HEK293T (cell line): ENCODE data around the gene TXLNB.

Experiments used
- FOXA1 ChIP-seq: fragments of 450-650 bp; IDR thresholded peaks from 2 replicates; pipeline ENCODE4 v1.6.1; 2016; ENCODE audit warnings: mild to moderate bottlenecking
- FOXK2 ChIP-seq: fragments of 450-650 bp; IDR thresholded peaks from 2 replicates; pipeline ENCODE4 v1.6.1; 2016; ENCODE audit warnings: mild to moderate bottlenecking
- SP1 ChIP-seq: fragments of 450-650 bp; IDR thresholded peaks from 2 replicates; pipeline ENCODE4 v1.6.1; 2017
- SUZ12 ChIP-seq: fragments of 450-650 bp; IDR thresholded peaks from 2 replicates; pipeline ENCODE4 v1.6.1; 2016; ENCODE audit warnings: mild to moderate bottlenecking
- TARDBP ChIP-seq: fragments of 450-650 bp; IDR thresholded peaks from 2 replicates; pipeline ENCODE4 v1.6.1; 2016
- ZNF384 ChIP-seq: fragments of 450-650 bp; IDR thresholded peaks from 2 replicates; pipeline ENCODE4 v1.6.1; 2016

- no peak for TF ChIP-seq SP1
- TF ChIP-seq FOXA1, result no peak
- TF ChIP-seq ZNF384, result no peak
- TF ChIP-seq TARDBP, result no peak
- no peak for TF ChIP-seq FOXK2
- TF ChIP-seq SUZ12, result no peak
These were observed 72.1 kb downstream of the TXLNB start for GRCh38 chr6:139219746-139220145.
